B cell (primary cell): ENCODE measurements around the gene FBXO28. TPM values are rescaled to one million over a fixed set of nuclear protein-coding genes. Genes with fewer than 3 reads are reported as not detected.

Experiments
- ATAC-seq: fragments of 200-7000 bp; cut with Tn5 transposase; one replicate; pipeline ENCODE4 v1.10.0; 2021; ENCODE audit warnings: low read depth, mild to moderate bottlenecking, moderate number of reproducible peaks, moderate library complexity
- CTCF ChIA-PET: fragments of 350-600 bp; sonication (Branson Sonifier 250); formaldehyde crosslinking; loops from one replicate; lab custom pipeline; 2021; ENCODE audit warnings: antibody characterized with exemption, inconsistent platforms; lab: Charles Lee
- POLR2A ChIA-PET: fragments of 350-600 bp; sonication (Branson Sonifier 250); formaldehyde crosslinking; loops from one replicate; lab custom pipeline; 2021; ENCODE audit warnings: antibody characterized with exemption; lab: Charles Lee
- DNase-seq: peaks from one replicate; pipeline ENCODE4 v3.0.0; 2013
- H2AFZ ChIP-seq: 2 replicates; pipeline ENCODE4 v1.6.1; 2012; ENCODE audit warnings: mild to moderate bottlenecking, low read depth, low read length; ENCODE audit not compliant: insufficient read depth, poor library complexity, severe bottlenecking
- H3K27ac ChIP-seq, 2 donors: 1 replicate in 1 of 2; 2 replicates in 1 of 2; pipeline ENCODE4 v1.5.1; 2012 to 2013; ENCODE audit warnings: low read length in 2 of 2, mild to moderate bottlenecking in 2 of 2, moderate library complexity in 1 of 2
- H3K27me3 ChIP-seq, 4 experiments: fragments of 200-600 bp in 1 of 4; sonication (generic) in 1 of 4; replicated peaks in 1 of 4; 1 replicate in 2 of 4; 2 replicates in 2 of 4; pipeline versions ENCODE4 v1.6.1 to v1.7.0; 2013 to 2016; ENCODE audit warnings: low read length in 3 of 4, mild to moderate bottlenecking in 2 of 4, mixed read lengths in 1 of 4, moderate library complexity in 1 of 4; ENCODE audit not compliant: insufficient read depth in 4 of 4, control insufficient read depth in 3 of 4; ENCODE audit errors: control extremely low read depth in 1 of 4
- H3K36me3 ChIP-seq, 2 experiments: replicated peaks in 1 of 2; 1 replicate in 1 of 2; 2 replicates in 1 of 2; pipeline versions ENCODE4 v1.6.1 to v1.7.1; 2013; ENCODE audit warnings: low read length in 1 of 2; ENCODE audit not compliant: insufficient read depth in 2 of 2, control insufficient read depth in 1 of 2; ENCODE audit errors: control extremely low read depth in 1 of 2, extremely low read depth in 1 of 2
- H3K4me1 ChIP-seq, 2 donors: fragments of 200-600 bp in 1 of 2; sonication (generic) in 1 of 2; 1 replicate in 1 of 2; 2 replicates in 1 of 2; pipeline versions ENCODE4 v1.5.1 to v1.6.1; 2013 to 2017; ENCODE audit warnings: low read length in 2 of 2; ENCODE audit not compliant: control insufficient read depth in 2 of 2, insufficient read depth in 2 of 2
- H3K4me2 ChIP-seq: replicated peaks from 2 replicates; pipeline ENCODE3; 2012; ENCODE audit warnings: mild to moderate bottlenecking, low read depth, low read length; ENCODE audit not compliant: poor library complexity, severe bottlenecking
- H3K4me3 ChIP-seq, 5 experiments: fragments of 200-600 bp in 1 of 5; sonication (generic) in 1 of 5; 1 replicate in 3 of 5; 2 replicates in 2 of 5; pipeline versions ENCODE4 v1.5.1 to v1.7.0; 2011 to 2016; ENCODE audit warnings: low read length in 4 of 5, mild to moderate bottlenecking in 4 of 5, low read depth in 2 of 5, control low read depth in 1 of 5, moderate library complexity in 1 of 5; ENCODE audit not compliant: insufficient read depth in 1 of 5; ENCODE audit errors: control extremely low read depth in 1 of 5, extremely low read depth in 1 of 5
- H3K79me2 ChIP-seq: fragments of 200-600 bp; sonication (generic); one replicate; pipeline ENCODE4 v1.6.0; 2016; ENCODE audit warnings: low read length; ENCODE audit not compliant: control insufficient read depth, insufficient read depth
- H3K9ac ChIP-seq: fragments of 200-600 bp; sonication (generic); 2 replicates; pipeline ENCODE4 v1.6.1; 2017; ENCODE audit warnings: mild to moderate bottlenecking, low read length, moderate library complexity
- H3K9me3 ChIP-seq, 3 donors: one replicate each; pipeline versions ENCODE4 v1.6.1 to v1.7.1; 2013; ENCODE audit warnings: low read length in 2 of 3; ENCODE audit not compliant: control insufficient read depth in 2 of 3, insufficient read depth in 1 of 3; ENCODE audit errors: control extremely low read depth in 1 of 3
- H4K20me1 ChIP-seq: 2 replicates; pipeline ENCODE4 v1.6.0; 2012; ENCODE audit warnings: mild to moderate bottlenecking, low read length; ENCODE audit not compliant: insufficient read depth, control insufficient read depth, poor library complexity, severe bottlenecking
- H3K27ac Mint-ChIP-seq: one replicate; pipeline ENCODE4 v1.8.0; 2021; ENCODE audit warnings: mixed read lengths
- H3K27me3 Mint-ChIP-seq: one replicate; pipeline ENCODE4 v1.8.0; 2021; ENCODE audit warnings: mixed read lengths
- H3K4me1 Mint-ChIP-seq: one replicate; pipeline ENCODE4 v1.8.0; 2021; ENCODE audit warnings: mixed read lengths
- H3K4me3 Mint-ChIP-seq: one replicate; pipeline ENCODE4 v1.8.0; 2021; ENCODE audit warnings: mixed read lengths
- H3K9me3 Mint-ChIP-seq: one replicate; pipeline ENCODE4 v1.8.0; 2022; ENCODE audit warnings: mixed read lengths; ENCODE audit not compliant: insufficient read depth
- CTCF ChIP-seq: fragments of 200-600 bp; IDR thresholded peaks from one replicate; pipeline ENCODE4 v1.8.0; 2022; ENCODE audit warnings: antibody characterized with exemption, mild to moderate bottlenecking
- EZH2 ChIP-seq: IDR thresholded peaks from 2 replicates; pipeline ENCODE4 v1.6.1; 2012; ENCODE audit warnings: borderline replicate concordance, low read depth, mild to moderate bottlenecking, moderate library complexity, low read length; ENCODE audit not compliant: insufficient read depth, poor library complexity, severe bottlenecking
- WGBS: methylation state at CpG from one replicate; pipeline ENCODE4 v1.1.5; 2013; ENCODE audit warnings: missing lambda C conversion rate; ENCODE audit not compliant: insufficient coverage; 5-methylcytosine and 5-hydroxymethylcytosine counted together
- intact Hi-C: fragments of 100-400 bp; cut with micrococcal nuclease; formaldehyde crosslinking; loops from one replicate; pipeline ENCODE4 v1.10.0; 2022
- polyA plus RNA-seq: library from polyadenylated mRNA; depleted of rRNA; stranded (reverse); fragments of >200 nt; gene quantifications from 2 replicates; pipeline ENCODE4 v1.2.3, GENCODE V29; 2012
- total RNA-seq, 2 donors: library from RNA; stranded (reverse); fragments of 120-200 nt in 1 of 2; gene quantifications; 1 replicate in 1 of 2; 2 replicates in 1 of 2; pipeline versions ENCODE4 v1.2.3 to v1.2.4, GENCODE V29; 2013 to 2022

FBXO28 gene
- total and polyA plus RNA-seq, 2 donors (not counting 1 experiment from before 2014, with no cell fraction given): 17.5 to 39.7 TPM

GRCh38 chr1:224082146-224082545 lies 31.8 kb upstream of the FBXO28 start:
- Histone ChIP-seq H3K4me2 (no peak overlapping the region), H4K20me1 (no peaks in the 10 kb centered on the region), H3K9me3 (no peaks in the 10 kb centered on the region), H3K27me3 (no peaks in the 10 kb centered on the region), H3K79me2 (no peaks in the 10 kb centered on the region), H2AFZ (no peak overlapping the region), H3K9ac (no peak overlapping the region), H3K36me3 (no peaks in the 10 kb centered on the region), H3K4me3 (no peak overlapping the region), H3K4me1 (no peaks in the 10 kb centered on the region), H3K27ac (no peak overlapping the region)
- H3K27ac Mint-ChIP-seq: no peak overlapping the region
- no peak overlapping the region for H3K4me3 Mint-ChIP-seq
- ChIA-PET CTCF (interaction anchor here (1.2 kb wide), 1 partner anchor 13 kb away, joined by 3 read pairs; no protein-coding TSS in a partner anchor), POLR2A (no interaction called here)
- no peak for DNase-seq
- TF ChIP-seq EZH2 (no peak), CTCF (no peak)
- no peaks in the 10 kb centered on the region for H3K9me3 Mint-ChIP-seq
- no CpG with 5 or more reads among the region's 4 CpGs for WGBS
- no peaks in the 10 kb centered on the region for H3K4me1 Mint-ChIP-seq
- H3K27me3 Mint-ChIP-seq: peaks cover 17% of the 10 kb centered on the region
- intact Hi-C loops: no loop called here
- ATAC-seq: no peak

DNA sequence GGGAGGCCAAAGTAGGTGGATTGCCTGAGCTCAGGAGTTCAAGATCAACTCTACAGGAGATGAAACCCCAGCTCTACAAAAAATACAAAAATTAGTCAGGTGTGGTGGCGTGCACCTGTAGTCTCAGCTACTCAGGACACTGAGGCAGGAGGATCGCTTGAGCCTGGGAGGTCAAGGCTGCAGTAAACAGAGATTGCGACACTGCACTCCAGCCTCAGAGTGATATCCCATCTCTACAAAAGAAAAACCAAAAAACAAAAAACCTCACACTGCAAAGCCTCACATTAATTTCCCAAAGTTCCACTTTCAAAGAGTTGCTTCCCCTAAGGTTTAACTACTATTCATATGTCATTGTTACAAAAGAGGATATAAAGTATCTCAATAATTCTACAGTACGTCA lies 29.0 kb upstream of the FBXO28 start:
- Histone ChIP-seq H4K20me1 (no peaks in the 10 kb centered on the region), H3K27ac (no peak overlapping the region), H3K4me1 (no peaks in the 10 kb centered on the region), H3K9ac (no peak overlapping the region), H3K79me2 (no peaks in the 10 kb centered on the region), H3K4me2 (no peak overlapping the region), H3K36me3 (no peaks in the 10 kb centered on the region), H3K4me3 (no peak overlapping the region), H2AFZ (no peak overlapping the region), H3K27me3 (peaks cover 0 to 7% (median under 1%) of the 10 kb centered on the region in 4 experiments), H3K9me3 (no peaks in the 10 kb centered on the region)
- Mint-ChIP-seq H3K27me3 (peaks cover 30% of the 10 kb centered on the region), H3K4me1 (no peaks in the 10 kb centered on the region), H3K4me3 (no peak overlapping the region), H3K27ac (no peak overlapping the region), H3K9me3 (no peaks in the 10 kb centered on the region)
- intact Hi-C loops: no loop called here
- DNase-seq (no peak), ATAC-seq (no peak)
- ChIA-PET POLR2A (no interaction called here), CTCF (no interaction called here)
- WGBS: 89% methylated on average over 3 of the region's 4 CpGs
- no peak for TF ChIP-seq CTCF
- no peak for TF ChIP-seq EZH2
